EL (cell line): Measurements from ENCODE around the gene DHX16.
A peak's percentile ranks its signal among the peaks of the same experiment; 100 is the strongest.
"Not testable (repeated sequence)": the region's sequence is repeated elsewhere in the genome, so short reads cannot be mapped to it uniquely, and the experiment has no call there.

ENCODE experiments used
- DNase-seq: peaks from one replicate; pipeline ENCODE4 v3.0.0-alpha.2; 2016

The DHX16 gene

GRCh38 chr6:30672445-30673253 lies at the start of gene DHX16:
Gene DHX16 (minus strand): TSS chr6:30673006. CDS start chr6:30672841, 165 bp downstream.
- peak; percentile 98 for DNase-seq

GRCh38 chr6:30722025-30722279 lies 49.1 kb upstream of the DHX16 start:
- DNase-seq = peak; percentile 27

- DNase-seq = peak; percentile 91
Measured at GRCh38 chr6:30721198-30722024, 48.6 kb upstream of the DHX16 start.

GRCh38 chr6:30720738-30721197 lies 48.0 kb upstream of the DHX16 start:
- DNase-seq = peak; percentile 58

GRCh38 chr6:30719791-30720737 lies 47.3 kb upstream of the DHX16 start, which contains the start of gene TUBB:
Gene TUBB (plus strand): TSS chr6:30720352. CDS start chr6:30720507, 155 bp downstream.
- DNase-seq = peak; percentile 98

DNA sequence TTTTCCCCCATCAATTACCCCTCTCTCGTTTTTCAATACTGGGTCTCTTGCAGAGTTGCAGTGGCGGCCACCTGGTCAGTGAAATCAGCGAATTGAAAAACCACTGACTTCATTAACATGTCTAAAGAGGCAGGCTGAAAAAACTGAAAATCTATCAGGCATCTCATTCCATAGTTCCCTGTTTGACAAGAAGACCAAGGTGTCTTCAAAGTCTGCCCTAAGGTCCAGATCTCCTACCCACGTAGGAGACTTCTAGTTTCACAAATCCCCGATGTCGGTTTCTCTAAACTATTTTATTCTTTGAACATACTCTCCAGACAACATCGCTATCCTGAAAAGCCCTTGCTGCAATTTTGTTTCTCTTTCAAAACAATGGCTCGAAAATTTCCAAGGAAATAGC lies 46.5 kb upstream of the DHX16 start:
- no peak for DNase-seq

DNA sequence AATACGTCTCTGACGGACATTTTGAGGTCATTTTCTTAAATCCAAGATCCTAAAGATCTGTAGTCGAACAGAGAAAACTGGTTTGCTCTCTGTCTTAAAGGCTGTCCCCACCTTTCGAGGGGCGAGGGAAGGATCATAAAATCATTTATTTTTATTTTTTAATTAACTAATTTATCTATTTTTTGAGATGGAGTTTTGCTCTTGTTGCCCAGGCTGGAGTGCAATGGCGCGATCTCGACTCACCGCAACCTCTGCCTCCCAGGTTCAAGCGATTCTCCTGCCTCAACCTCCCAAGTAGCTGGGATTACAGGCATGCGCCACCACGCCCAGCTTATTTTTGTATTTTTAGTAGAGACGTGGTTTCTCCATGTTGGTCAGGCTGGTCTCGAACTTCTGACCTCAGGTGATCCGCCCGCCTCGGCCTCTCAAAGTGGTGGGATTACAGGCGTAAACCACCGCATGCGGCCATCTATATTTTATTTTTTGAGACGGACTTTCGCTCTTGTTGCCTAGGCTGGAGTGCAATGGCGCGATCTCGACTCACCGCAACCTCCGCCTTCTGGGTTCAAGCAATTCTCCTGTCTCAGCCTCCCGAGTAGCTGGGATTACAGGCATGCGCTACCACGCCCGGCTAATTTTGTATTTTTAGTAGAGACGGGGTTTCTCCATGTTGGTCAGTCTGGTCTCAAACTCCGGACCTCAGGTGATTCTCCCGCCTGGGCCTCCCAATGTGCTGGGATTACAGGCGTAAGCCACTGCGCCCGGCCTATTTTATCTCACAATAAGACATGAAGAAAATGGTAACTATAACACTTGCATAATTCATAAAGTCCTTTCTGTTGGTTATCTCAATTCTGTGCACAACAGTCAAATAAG lies 45.3 kb upstream of the DHX16 start:
- DNase-seq = not testable (repeated sequence)

DNA sequence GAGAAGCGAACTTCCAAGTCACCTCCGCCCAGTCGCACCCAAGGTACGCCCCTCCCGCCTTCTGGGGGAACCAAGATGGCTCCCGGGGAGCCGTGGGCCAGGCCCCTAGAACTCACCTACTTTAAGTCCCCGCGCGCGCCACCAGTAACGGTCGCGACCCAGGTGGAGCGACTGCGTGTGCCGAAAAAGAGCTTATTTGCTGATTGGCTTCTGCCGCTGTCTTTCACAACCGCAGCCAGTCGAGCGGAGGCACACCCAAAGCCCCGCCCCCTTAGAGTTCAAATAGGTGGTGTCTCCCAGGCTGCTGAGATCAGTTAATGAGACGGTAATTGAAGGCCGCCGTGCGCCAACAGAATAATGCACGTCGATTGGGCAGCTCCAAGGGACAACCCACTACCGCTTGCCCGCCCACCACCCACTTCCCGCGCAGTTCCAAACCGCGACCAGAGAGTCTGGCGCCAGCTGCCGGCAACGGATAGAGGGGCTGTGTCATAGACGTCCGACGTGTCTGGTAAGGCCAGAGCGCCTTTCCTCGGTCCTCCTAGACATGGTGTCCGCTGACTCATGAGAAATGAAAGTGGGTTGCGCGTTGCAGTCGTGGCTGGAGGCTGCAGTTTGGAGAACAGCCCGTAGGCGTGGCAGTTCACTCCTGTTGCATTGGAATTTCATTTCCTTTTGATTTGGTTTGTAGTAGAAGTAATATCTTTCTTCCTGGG lies 44.5 kb upstream of the DHX16 start, which contains the start of gene MDC1:
Gene MDC1 (minus strand): TSS at position 153 of the 716 bp plus-strand sequence. CDS start 2,106 bp downstream, outside the sequence.
- peak; percentile 100 for DNase-seq

DNA sequence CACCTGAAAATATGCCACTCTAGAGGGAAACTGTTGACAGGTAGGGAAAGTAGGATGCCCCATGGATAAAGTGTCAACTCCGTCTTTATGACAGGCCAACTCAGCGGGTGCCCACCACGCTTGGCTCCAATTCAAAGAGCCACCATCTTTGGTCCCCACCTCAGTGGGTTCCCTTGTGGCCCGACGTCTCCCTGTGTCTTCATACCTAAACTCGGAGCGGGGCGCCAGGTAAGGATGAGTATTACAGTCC lies 44.0 kb upstream of the DHX16 start:
- no peak for DNase-seq

DNA sequence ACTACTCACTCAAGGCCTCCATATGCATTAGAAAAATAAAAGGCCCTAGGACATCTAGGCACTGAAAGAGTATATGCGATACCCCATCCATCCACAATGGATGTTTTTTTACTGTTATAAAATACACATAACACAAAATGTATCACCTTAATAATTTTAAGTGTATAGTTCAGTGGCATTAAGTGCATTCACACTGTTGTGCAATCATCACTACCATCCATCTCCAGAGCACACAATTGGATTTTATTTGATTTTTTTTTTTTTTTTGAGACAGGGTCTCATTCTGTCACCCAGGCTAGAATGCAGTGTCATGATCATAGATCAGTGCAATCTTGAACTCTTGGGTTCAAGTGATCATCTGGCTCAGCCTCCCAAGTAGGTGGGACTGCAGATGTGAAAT lies 41.5 kb upstream of the DHX16 start:
- no peak for DNase-seq

DNA sequence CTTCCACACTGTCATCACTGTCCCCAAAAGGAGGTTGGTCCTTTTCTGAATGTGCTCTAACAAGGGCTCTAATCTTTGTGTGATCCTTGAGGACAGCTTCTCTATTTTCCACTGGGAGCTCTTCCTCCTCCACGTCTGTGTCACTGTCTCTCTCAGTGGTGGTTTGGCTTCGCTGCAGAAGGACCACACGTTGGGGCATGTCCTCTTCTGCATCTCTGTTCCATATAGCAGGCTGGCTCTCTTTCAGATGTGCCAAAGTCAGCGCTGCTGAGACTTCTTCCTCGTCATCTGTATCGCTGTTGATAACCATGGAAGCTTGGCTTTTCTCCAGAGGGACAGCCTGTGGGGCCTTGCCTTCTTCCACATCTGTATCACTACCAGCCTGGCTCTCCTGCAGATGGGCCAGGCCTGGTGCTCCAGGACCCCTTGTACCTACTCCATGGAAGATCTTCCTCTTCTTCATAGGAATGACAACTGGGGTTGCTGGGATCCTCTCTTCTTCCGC lies 39.7 kb upstream of the DHX16 start:
- DNase-seq = no peak

GRCh38 chr6:30711758-30712380 lies 39.1 kb upstream of the DHX16 start:
- no peak for DNase-seq

DNA sequence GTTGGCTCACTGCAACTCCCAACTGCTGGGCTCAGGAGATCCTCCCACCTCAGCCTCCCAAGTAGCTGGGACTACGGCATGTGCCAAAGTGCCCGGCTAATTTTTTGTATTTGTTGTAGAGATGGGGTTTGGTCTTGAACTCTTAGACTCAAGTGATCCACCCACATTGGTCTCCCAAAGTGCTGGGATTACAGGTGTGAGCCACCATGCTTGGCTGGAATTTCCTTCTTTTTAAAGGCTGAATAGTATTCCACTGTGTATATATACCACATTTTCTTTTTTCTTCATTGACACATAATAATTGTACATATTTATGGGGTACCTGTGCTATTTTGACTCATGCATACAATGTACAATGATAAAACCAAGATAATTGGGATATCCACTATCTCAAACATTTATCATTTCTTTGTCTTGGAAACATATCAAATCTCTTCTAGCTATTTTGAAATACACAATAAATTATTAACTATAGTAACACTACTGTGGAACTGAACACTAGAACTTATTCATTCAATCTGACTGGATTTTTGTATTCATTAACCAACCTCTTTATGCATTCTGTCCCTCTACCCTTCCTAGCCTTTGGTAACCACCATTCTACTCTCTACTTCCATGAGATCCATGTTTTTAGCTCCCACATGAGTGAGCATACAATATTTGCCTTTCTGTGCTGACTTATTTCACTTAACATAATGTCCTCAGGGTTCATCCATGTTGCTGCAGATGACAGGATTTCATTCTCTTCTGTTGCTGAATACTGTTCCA lies 36.5 kb upstream of the DHX16 start:
- DNase-seq = no peak

DNA sequence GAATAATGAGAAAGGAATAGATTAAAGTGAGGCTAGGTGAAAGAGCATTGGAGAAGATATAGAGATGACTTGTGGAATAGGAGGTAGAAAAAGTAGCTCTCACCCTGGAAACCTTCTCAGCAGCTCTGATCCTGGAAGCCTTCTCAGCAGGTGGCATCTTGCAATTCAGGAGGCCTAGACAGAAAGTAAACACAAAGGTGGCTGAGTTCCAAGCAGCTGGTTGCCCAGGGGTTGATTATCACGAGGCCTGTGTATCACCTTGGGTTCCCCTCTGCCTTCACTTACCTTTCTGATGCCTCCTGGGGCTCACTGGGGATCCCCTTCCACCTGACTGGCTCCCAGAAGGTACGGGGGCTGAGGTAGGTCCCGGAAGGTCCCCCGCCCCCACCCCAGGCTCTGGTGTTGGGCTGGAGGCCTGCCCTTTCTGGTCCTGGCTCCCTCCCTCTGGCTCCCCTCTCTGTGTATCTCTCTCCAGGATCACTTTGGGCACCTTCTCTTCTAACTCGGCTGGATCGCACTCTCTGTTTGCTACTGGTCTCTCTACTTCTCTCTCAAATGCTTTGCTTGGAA lies 34.6 kb upstream of the DHX16 start:
- DNase-seq = no peak

DNA sequence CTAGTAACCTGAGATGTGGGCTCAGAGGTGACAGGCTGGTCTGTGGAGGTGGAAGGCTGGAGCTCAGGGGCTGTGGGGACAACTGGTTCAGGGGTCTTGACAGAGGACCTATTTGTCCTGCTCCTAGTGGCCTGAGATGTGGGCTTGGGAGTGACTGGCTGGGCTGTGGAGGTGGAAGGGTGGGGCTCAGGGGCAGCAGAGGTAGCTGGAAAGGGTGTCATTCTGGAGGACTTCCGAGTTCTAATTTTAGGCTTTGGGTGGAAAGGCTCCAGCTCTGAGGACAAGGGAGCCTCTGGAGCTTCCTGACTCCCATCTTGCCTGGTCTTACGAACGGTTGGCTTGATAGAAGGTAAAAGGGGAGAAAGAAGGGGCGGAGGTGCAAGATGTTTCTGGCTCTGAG lies 32.8 kb upstream of the DHX16 start:
- no peak for DNase-seq

GRCh38 chr6:30703821-30704220 lies 31.0 kb upstream of the DHX16 start:
- DNase-seq = no peak

DNA sequence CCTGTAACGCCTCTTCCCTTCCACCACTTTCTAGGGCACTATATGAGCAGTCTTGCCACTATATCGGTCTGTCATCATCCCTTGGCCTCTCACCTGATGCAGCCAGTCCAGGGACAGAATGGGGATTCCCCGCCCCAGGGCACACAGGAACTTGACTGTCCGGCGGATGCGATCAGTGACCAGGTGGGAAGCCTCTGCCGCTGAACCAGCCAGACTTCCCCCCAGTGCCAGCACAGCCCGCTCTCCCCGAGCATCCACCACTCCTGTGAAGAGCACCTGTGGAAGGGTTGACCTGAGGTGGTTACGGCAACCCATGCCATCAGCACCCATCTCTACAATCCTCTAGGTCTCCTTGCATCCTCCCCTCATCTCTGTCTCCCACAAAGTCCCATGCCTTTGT lies 30.2 kb upstream of the DHX16 start:
- no peak for DNase-seq

- no peak for DNase-seq
Measured at GRCh38 chr6:30700340-30700739, 27.5 kb upstream of the DHX16 start.

DNA sequence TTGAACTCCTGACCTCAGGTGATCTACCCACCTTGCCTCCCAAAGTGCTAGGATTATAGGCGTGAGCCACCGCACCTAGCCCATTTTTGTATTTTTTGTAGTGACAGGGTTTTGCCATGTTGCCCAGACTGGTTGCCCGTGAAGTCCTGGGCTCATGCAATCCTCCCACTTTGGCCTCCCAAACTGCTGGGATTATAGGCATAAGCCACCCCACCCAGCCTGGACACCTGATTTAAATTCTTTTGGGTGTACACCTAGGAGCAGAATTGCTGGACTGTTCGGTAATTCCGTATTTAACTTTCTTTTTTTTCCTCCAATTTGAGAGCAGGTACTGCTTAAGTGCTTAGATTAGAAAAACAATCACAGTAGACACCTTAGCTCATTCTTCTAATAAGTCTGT lies 23.6 kb upstream of the DHX16 start:
- no peak for DNase-seq
